CD4-positive, alpha-beta T cell treated with Interleukin-17A for 1 hour (primary cell): ENCODE data around the gene TMED3.

Experiments used
- DNase-seq: peaks from one replicate; pipeline ENCODE4 v3.0.0-alpha.2; 2020

TMED3 gene

GRCh38 chr15:79310985-79311900, at the start of gene TMED3:
TMED3 (plus strand) TSS chr15:79311112; CDS start chr15:79311250, 138 bp downstream.
- DNase-seq, result peak; percentile 86

DNA sequence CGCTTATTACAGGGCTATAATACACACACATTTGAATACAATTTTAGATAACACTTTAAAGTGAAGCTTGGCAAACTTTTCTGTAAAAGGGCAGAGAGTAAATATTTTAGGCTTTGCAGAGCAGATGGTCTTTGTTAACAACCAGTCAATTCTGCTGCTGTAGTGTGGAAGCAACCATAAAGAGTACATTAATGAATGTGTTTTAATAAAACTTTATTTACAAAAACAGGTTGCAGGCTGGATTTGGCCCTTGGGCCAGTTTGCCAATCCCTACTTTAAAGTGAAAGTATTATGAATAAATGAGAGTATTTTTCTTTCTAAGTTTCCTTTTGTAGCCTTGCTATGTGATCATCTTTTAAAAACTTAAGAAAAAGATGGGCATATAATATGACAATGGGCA, 49.1 kb upstream of the TMED3 start:
- no peak for DNase-seq

DNA sequence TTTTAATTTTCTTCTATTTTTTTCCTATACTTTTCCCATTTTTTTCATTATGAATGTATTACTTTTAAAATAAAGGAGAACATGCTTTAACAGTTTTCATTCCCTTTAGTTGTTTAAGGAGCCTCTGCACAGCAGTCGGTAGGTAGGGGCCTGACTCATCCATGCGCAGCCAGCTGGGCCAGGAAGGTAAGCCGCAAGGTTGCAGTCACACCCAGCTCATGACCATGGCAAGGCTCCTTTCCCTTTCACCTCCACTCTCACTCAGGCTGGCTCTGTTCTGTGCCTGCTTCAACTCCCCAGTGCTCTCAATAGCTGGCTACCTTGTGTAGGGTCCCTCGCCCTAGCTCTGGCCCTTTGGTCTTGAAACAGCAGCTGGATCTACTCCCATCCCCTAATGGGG, 45.7 kb upstream of the TMED3 start:
- no peak for DNase-seq

DNA sequence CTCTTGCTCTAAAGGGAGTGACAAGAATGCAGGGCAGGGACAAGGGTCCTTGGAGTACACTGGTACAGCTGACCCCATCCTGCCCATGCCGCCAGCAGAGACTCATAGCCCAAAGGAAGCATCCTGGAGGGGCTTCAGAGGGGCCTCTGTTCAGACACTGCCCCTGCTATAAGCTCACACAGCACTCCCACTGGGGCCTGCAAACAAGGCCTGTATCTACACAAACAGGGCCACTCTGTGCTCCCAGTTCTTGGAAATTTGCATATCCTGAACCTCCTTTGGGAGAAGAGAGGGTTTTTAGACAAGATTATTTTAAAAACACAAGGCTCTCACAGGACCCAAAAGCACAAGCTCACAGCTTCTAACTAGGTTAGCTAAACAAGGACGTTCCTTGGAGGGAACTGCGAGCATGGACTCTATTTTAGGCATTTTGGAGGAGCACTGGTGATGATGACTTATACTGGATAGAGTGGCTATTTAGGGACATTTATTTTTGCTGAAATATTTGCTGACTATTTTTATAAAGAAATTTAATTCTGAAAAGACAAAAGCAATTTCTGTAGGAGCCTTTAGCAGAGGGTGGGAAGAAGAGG, 44.8 kb upstream of the TMED3 start:
- no peak for DNase-seq

DNA sequence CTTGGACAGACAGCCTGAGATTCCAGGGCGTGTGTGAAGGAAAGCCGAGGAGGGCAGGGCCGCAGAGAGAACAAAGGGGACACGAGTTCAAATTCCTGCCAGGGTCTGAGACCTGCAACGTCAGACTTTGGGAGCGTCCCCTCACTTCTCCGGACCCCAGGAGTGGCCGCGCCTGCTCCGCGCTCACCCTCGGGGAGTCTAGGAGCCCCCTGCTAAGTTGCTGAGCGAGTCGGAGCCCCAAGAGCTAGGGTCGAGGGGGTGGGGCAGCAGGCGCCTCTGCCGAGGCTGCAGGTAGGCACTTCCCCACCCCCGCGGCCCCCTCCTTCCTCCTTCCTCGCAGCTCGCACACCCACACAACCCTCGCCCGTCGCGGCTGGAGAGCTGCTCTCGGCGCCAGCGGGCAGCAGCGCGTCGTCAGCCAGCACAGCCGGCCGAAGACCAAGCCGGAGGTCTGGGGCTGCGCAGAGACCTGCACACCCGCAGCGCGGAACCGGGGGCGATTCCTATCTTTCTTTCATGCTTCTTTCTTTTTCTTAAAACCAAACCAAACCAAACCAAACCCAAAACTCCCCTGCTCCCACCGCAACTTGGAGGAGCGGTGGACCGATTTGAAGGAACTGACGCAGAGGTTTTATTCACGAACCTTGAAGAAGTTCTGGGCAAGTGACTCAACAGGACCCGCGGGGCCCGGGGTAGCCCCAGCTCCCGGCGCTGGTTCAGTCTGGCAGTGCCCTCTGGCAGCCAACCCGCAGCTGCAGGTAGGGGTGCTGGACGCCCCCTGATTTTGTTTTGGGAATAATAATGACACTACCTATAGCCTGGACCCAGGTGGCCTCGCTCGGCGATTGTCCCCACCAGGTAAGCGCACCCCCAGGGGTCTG, 28.3 kb upstream of the TMED3 start, which contains the start of gene ANKRD34C:
TSS of gene ANKRD34C (plus strand) at position 352 of the 881 bp plus-strand sequence. CDS start 10,563 bp downstream, outside the sequence.
- DNase-seq, result no peak

- DNase-seq, result peak; percentile 3
Observed at GRCh38 chr15:79283252-79284048, 27.5 kb upstream of the TMED3 start.

- DNase-seq, result no peak
Observed at GRCh38 chr15:79290642-79291275, 20.2 kb upstream of the TMED3 start.

DNA sequence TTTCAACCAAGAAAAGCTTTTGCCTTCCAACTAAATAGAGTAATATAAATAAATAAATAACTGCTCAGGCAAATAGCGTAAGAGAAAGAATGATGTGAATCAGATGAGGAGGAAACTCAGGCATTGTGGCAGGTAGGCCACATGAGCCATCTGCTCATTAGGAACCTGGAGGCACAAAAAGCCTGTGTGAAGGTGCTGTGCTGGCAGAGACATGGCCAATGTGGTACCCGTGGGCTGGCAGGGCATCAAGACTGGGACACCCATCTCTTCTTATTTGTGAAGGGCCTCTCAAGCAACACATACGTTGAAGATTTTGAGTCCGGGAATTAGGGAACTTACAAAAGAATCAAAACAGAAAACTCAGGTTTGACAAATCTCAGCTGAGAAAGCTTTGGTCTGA, 18.9 kb upstream of the TMED3 start:
- DNase-seq, result no peak

DNA sequence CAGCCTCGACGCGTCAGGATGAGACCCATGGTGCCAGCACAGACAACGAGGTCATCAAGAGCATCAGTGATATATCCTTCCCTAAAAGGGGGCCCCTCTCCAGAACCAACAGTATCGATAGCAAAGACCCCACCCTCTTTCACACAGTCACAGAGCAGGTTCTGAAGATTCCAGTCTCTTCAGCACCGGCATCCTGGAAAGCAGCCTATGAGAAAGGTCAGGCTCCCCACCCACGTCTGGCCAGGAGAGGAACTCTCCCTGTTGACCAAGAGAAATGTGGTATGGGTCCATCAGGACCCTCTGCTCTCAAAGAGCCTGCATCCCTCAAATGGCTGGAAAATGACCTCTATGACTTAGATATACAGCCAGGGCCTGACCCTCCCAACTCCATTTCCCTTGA, 16.8 kb upstream of the TMED3 start:
- no peak for DNase-seq

- no peak for DNase-seq
Observed at GRCh38 chr15:79296583-79296982, 14.3 kb upstream of the TMED3 start.

- DNase-seq, result no peak
Observed at GRCh38 chr15:79299126-79299840, 11.6 kb upstream of the TMED3 start.

GRCh38 chr15:79299841-79300235, 11.1 kb upstream of the TMED3 start:
- DNase-seq, result no peak

- DNase-seq, result no peak
Observed at GRCh38 chr15:79307251-79307650, 3.7 kb upstream of the TMED3 start.

- no peak for DNase-seq
Observed at GRCh38 chr15:79308874-79309273, 2.0 kb upstream of the TMED3 start.

- DNase-seq, result no peak
Observed at GRCh38 chr15:79310612-79310984, 314 bp upstream of the TMED3 start.

DNA sequence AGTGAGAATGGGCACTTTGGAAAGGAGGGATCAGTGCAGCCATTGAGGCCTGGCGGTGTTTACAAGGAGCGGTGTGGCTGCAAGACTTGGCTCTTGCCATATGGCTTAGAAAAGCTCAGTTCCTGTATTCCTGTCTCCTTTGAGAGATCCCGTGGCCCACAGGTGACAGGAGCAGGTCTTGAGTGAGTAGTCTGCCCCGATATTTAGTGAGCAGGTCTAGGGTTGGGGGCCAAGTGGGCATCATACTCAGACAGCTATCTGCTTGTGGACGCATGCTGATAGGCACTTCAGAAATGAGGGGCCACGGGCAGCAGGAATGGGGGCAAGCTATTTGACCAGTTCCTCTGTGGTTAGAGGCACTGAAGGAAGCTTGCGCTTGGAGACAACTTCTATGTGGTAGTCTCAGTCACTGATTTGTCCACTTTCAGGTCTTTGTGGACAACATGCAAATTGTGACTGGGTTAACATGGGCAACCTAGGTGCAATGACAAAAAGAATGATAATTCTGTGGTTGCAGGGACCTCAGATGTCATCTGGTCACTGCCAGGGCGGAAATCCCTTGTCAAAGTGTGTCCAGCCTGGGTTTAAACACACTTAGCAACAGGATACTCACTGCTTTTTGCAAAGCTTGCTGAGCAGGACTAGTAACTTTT, 1.1 kb downstream of the TMED3 start:
- DNase-seq, result no peak

DNA sequence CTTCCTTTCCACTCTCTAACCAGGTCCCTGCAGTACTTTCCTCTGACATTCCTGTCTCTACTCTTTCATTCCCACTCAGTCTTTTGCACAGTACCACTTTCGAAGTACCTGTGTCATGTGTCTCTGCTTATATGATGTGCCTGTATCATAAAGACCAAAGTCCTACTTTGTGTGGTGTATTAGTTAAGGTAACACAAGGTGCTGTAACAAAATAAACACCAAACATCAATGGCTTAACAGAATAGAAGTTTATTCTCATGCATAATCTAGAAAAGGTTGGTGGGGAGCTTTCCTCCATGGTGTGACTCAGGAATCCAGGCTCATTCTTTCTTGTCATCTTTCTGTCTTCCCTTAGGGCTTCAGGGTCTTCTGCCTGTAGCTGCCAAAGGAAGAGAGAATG, 3.3 kb downstream of the TMED3 start:
- DNase-seq, result no peak

- DNase-seq, result no peak
Observed at GRCh38 chr15:79314811-79315210, 3.9 kb downstream of the TMED3 start.

DNA sequence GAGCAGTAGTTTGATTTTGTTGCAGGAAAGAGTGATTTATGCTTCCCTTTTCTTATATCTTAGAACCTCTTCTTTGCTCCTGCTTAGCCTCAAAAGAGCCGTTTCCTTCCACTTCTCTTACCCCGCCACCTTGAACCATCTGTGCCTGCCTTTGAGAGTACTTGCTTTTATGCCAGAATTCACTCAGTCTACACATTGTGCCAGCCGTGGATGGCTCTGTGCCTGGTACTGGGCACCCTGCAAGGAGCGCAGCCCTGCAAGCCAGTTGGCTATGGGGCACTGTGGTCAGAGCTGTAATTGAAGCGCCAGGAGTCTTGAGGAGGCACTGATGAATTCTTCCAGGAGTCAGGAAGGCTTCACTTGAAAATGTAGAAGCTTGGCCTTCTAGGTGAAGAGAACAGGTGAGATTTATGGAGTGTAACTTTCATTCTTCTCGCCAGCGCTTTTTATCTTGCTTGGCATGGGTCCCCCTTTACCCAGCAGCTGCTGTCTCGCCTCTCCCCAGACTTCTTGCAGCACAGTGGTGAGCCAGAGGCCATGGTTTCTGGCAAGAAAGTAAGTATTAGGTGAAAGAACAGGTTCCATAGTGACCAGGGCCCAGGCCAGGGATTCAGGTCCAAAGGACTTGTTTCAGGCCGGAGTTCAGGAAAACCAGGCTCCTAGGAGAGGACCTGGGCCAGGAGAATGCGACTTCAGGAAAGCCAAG, 4.9 kb downstream of the TMED3 start:
- no peak for DNase-seq

DNA sequence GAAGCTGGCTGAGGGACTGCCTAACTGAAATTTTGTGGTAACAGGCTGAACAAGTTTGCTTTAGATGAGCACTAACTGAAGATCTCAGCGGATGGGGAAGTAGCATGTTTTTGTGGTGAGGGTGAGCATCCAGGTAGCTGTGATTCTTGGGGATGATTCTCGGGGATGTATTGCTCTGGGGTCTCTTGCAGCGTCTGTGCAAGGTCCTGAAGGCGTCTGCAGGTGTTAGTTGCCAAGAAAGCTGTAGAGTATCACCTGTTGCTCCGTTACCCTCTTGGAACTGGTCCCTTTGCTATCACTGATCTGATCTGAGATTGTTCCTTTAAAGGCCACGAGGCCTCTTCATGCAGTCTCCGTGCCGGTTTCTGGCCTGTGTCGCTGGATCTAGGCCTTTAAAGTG, 6.0 kb downstream of the TMED3 start:
- no peak for DNase-seq
